ENCODE data around the gene ENTPD3.

DNA sequence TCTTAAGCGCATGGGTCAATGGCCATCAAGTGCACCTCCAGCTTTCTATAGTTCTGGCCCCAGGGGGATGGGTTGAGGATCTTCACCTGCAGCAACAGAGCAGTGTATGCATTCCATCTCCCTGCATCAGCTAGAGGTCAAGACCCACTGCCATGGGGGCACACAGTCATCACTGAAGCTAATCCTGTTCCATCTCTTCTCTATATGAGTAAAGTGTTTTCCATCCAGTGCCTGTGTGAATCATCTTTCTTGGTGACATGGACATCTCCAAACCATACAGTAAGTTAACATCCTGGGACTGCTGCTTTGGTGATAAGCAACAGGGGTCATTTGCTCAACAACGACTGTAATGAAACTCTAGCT lies 4.4 kb upstream of the ENTPD3 start:
- TF ChIP-seq, protein P1, sequence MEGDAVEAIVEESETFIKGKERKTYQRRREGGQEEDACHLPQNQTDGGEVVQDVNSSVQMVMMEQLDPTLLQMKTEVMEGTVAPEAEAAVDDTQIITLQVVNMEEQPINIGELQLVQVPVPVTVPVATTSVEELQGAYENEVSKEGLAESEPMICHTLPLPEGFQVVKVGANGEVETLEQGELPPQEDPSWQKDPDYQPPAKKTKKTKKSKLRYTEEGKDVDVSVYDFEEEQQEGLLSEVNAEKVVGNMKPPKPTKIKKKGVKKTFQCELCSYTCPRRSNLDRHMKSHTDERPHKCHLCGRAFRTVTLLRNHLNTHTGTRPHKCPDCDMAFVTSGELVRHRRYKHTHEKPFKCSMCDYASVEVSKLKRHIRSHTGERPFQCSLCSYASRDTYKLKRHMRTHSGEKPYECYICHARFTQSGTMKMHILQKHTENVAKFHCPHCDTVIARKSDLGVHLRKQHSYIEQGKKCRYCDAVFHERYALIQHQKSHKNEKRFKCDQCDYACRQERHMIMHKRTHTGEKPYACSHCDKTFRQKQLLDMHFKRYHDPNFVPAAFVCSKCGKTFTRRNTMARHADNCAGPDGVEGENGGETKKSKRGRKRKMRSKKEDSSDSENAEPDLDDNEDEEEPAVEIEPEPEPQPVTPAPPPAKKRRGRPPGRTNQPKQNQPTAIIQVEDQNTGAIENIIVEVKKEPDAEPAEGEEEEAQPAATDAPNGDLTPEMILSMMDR (IDR thresholded peaks at IDR 0.05 in 4 of 5, conservative IDR thresholded peaks at IDR 0.05 in 1 of 5), result no peak
- TF ChIP-seq POLR2A (IDR thresholded peaks at IDR 0.05), result no peak

Data from gastrocnemius medialis (tissue), 4 donors.